Panc1 (cell line): ENCODE results near the gene C18orf32. TPM values are rescaled to one million over a fixed set of nuclear protein-coding genes. Genes with fewer than 3 reads are reported as not detected.

Source experiments
- ATAC-seq: fragments of 200-7000 bp; cut with Tn5 transposase; 2 replicates; pipeline ENCODE4 v1.9.1; 2020; ENCODE audit warnings: mild to moderate bottlenecking, moderate library complexity
- BruUV-seq: library from RNA; stranded (reverse); fragments of 400-500 nt; replicated peaks from 2 replicates; lab custom pipeline; 2021; lab: Mats Ljungman, UMichigan
- CTCF ChIA-PET: fragments of 300-600 bp; sonication (Branson Sonifier 250); formaldehyde crosslinking; loops from one replicate; lab custom pipeline; 2022; ENCODE audit warnings: antibody characterized with exemption; lab: Charles Lee
- POLR2A ChIA-PET: fragments of 300-600 bp; sonication (Branson Sonifier 250); formaldehyde crosslinking; loops from one replicate; lab custom pipeline; 2022; ENCODE audit warnings: antibody characterized with exemption; lab: Charles Lee
- DNase-seq: peaks from one replicate; pipeline ENCODE4 v3.0.0-alpha.2; 2010; ENCODE audit warnings: low read depth, low spot score
- H3K27ac ChIP-seq: 2 replicates; pipeline ENCODE4 v1.5.1; 2011; ENCODE audit warnings: mild to moderate bottlenecking, low read length, inconsistent platforms
- H3K27me3 ChIP-seq: fragments of 200-500 bp; sonication (Bioruptor generic); 2 replicates; pipeline ENCODE4 v1.6.0; 2014; ENCODE audit warnings: low read length, inconsistent platforms; ENCODE audit not compliant: control insufficient read depth, insufficient read depth
- H3K36me3 ChIP-seq: fragments of 200-500 bp; sonication (Bioruptor generic); 2 replicates; pipeline ENCODE4 v1.5.1; 2014; ENCODE audit warnings: inconsistent platforms, mild to moderate bottlenecking, low read length, moderate library complexity; ENCODE audit not compliant: control insufficient read depth, insufficient read depth
- H3K4me1 ChIP-seq: 2 replicates; pipeline ENCODE4 v1.5.1; 2011; ENCODE audit warnings: inconsistent platforms, mild to moderate bottlenecking, low read length, moderate library complexity; ENCODE audit not compliant: control insufficient read depth, insufficient read depth
- H3K4me3 ChIP-seq, 2 experiments: 2 replicates each; pipeline ENCODE4 v1.5.1; 2011 to 2012; ENCODE audit warnings: low read depth in 2 of 2, low read length in 2 of 2, mild to moderate bottlenecking in 2 of 2, inconsistent platforms in 1 of 2, moderate library complexity in 1 of 2
- H3K9me3 ChIP-seq: fragments of 200-500 bp; sonication (Bioruptor generic); 2 replicates; pipeline ENCODE4 v1.5.1; 2014; ENCODE audit warnings: low read depth, mild to moderate bottlenecking, inconsistent platforms, low read length, moderate library complexity; ENCODE audit not compliant: control insufficient read depth, insufficient read depth
- POLR2AphosphoS5 ChIP-seq: IDR thresholded peaks from 2 replicates; pipeline ENCODE4 v1.6.1; 2012; ENCODE audit warnings: mild to moderate bottlenecking, low read depth, low read length, moderate library complexity
- SIN3A ChIP-seq: IDR thresholded peaks from 2 replicates; pipeline ENCODE4 v1.6.1; 2012; ENCODE audit warnings: low read depth, mild to moderate bottlenecking, low read length, moderate library complexity, borderline replicate concordance; ENCODE audit not compliant: insufficient read depth
- TCF7L2 ChIP-seq: IDR thresholded peaks from 2 replicates; pipeline ENCODE4 v1.6.1; 2011; ENCODE audit warnings: mild to moderate bottlenecking, low read depth, low read length, inconsistent platforms
- in situ Hi-C: cut with HindIII; loops from 2 replicates; pipeline ENCODE4 v1.10.0; 2016; ENCODE audit warnings: low sequenced_read_pairs, low pct_unique_long_range_greater_than_20kb
- intact Hi-C: fragments of 100-400 bp; cut with micrococcal nuclease; formaldehyde crosslinking; loops from one replicate; pipeline ENCODE4 v1.10.0; 2022; ENCODE audit not compliant: unreplicated experiment
- total RNA-seq: library from RNA; stranded (reverse); gene quantifications from one replicate; pipeline ENCODE4 v1.2.1, GENCODE V29; 2021; ENCODE audit not compliant: unreplicated experiment
- TF ChIP-seq, protein P1 (sequence below), 2 experiments: IDR thresholded peaks; 2 replicates each; pipeline ENCODE4 v1.6.1; 2011 to 2012; ENCODE audit warnings: low read depth in 2 of 2, control low read depth in 1 of 2, low read length in 1 of 2, mild to moderate bottlenecking in 1 of 2, moderate library complexity in 1 of 2; ENCODE audit not compliant: insufficient read depth in 1 of 2
- TF ChIP-seq, protein P2 (sequence below): fragments of 450-650 bp; IDR thresholded peaks from 2 replicates; pipeline ENCODE4 v1.5.1; 2017; ENCODE audit warnings: mild to moderate bottlenecking

C18orf32 gene
- total RNA-seq, 1 experiment from 2014 or later: 38.0 TPM

DNA sequence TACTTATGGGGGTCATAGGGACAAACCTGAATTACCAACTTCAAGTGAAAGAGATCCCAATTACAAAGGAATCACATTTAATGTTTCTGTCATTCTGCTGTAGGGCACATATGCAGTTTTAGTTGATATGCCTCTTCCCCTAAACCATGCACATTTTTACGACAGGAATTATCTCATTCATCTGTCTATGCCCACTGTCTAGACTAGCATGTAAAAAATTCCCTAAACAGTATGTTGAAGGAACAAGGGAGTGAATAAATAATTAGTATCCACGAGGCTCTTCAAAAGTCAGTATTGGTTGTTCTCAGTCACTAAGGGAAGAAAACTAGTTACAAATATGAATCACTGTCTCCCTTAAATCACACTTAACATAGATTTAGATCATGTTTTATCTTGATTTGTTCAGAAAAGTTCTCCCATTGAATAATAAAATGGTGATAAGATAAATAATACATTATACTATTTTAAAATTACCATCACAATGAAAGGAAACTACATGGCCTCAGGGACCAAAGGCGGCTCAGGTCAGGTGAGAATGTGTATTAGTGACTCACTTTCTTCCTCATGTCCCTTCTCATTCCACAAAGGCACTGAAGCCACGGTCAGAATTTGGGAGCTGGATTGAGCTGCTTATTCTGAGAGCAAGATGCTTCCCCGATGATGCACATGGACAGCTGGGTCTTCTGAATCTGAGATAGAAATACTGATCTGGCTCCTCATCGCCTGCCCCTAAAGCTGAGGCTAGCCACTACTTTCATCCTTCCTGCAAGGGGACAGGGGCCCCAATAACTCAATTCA is 55.7 kb downstream of the C18orf32 start:
- no TSS peak for BruUV-seq
- Histone ChIP-seq H3K27me3 (no peaks in the 10 kb centered on the region), H3K9me3 (no peaks in the 10 kb centered on the region), H3K36me3 (no peaks in the 10 kb centered on the region), H3K27ac (no peak overlapping the region), H3K4me1 (no peaks in the 10 kb centered on the region; the same call in 1 of the 2 replicates), H3K4me3 (no peak overlapping the region)
- DNase-seq (no peak), ATAC-seq (no peak)
- intact Hi-C loops (no loop called here), in situ Hi-C loops (no loop called here)
- ChIA-PET CTCF (no interaction called here), POLR2A (no interaction called here)
- no peak for TF ChIP-seq SIN3A
- TF ChIP-seq POLR2AphosphoS5: no peak
- TF ChIP-seq, protein P1, sequence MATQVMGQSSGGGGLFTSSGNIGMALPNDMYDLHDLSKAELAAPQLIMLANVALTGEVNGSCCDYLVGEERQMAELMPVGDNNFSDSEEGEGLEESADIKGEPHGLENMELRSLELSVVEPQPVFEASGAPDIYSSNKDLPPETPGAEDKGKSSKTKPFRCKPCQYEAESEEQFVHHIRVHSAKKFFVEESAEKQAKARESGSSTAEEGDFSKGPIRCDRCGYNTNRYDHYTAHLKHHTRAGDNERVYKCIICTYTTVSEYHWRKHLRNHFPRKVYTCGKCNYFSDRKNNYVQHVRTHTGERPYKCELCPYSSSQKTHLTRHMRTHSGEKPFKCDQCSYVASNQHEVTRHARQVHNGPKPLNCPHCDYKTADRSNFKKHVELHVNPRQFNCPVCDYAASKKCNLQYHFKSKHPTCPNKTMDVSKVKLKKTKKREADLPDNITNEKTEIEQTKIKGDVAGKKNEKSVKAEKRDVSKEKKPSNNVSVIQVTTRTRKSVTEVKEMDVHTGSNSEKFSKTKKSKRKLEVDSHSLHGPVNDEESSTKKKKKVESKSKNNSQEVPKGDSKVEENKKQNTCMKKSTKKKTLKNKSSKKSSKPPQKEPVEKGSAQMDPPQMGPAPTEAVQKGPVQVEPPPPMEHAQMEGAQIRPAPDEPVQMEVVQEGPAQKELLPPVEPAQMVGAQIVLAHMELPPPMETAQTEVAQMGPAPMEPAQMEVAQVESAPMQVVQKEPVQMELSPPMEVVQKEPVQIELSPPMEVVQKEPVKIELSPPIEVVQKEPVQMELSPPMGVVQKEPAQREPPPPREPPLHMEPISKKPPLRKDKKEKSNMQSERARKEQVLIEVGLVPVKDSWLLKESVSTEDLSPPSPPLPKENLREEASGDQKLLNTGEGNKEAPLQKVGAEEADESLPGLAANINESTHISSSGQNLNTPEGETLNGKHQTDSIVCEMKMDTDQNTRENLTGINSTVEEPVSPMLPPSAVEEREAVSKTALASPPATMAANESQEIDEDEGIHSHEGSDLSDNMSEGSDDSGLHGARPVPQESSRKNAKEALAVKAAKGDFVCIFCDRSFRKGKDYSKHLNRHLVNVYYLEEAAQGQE (IDR thresholded peaks at IDR 0.05; ENCODE audit: insufficient read depth in 1 of 2, low read depth in 2 of 2, low read length in 1 of 2): no peak
- TF ChIP-seq, protein P2, sequence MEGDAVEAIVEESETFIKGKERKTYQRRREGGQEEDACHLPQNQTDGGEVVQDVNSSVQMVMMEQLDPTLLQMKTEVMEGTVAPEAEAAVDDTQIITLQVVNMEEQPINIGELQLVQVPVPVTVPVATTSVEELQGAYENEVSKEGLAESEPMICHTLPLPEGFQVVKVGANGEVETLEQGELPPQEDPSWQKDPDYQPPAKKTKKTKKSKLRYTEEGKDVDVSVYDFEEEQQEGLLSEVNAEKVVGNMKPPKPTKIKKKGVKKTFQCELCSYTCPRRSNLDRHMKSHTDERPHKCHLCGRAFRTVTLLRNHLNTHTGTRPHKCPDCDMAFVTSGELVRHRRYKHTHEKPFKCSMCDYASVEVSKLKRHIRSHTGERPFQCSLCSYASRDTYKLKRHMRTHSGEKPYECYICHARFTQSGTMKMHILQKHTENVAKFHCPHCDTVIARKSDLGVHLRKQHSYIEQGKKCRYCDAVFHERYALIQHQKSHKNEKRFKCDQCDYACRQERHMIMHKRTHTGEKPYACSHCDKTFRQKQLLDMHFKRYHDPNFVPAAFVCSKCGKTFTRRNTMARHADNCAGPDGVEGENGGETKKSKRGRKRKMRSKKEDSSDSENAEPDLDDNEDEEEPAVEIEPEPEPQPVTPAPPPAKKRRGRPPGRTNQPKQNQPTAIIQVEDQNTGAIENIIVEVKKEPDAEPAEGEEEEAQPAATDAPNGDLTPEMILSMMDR: no peak
- TF ChIP-seq TCF7L2: no peak

Other genes starting within 250 kb of the C18orf32 start
- gene DYM, start 26.6 kb downstream of the C18orf32 start, total RNA-seq: 28.7 TPM
- 874 TPM for gene RPL17, start 5.2 kb upstream of the C18orf32 start, total RNA-seq
- 92.0 TPM for gene LIPG, start 74.8 kb upstream of the C18orf32 start, total RNA-seq